ENCODE measurements around the gene JAZF1.

Gene JAZF1

GRCh38 chr7:28180364-28181147 lies at the start of gene JAZF1:
JAZF1 (minus strand) TSS chr7:28180795.
- DNase-seq (ENCODE audit: low read depth in 1 of 2, low spot score in 1 of 2), result peak; percentile 35 to 61
- in situ Hi-C loops (cut with HindIII; ENCODE audit: low pct_unique_long_range_greater_than_20kb, low sequenced_read_pairs), result no loop called here
- TF ChIP-seq JUND (IDR thresholded peaks at IDR 0.05; ENCODE audit: low read depth), result no peak

- no peak for DNase-seq (ENCODE audit: low read depth in 1 of 2, low spot score in 1 of 2)
- TF ChIP-seq JUND (IDR thresholded peaks at IDR 0.05; ENCODE audit: low read depth), result no peak
- in situ Hi-C loops (cut with HindIII; ENCODE audit: low pct_unique_long_range_greater_than_20kb, low sequenced_read_pairs), result no loop called here
Measured at GRCh38 chr7:28230261-28230660, 49.7 kb upstream of the JAZF1 start.

- no peak for TF ChIP-seq JUND (IDR thresholded peaks at IDR 0.05; ENCODE audit: low read depth)
- in situ Hi-C loops (cut with HindIII; ENCODE audit: low pct_unique_long_range_greater_than_20kb, low sequenced_read_pairs), result no loop called here
- no peak for DNase-seq (ENCODE audit: low read depth in 1 of 2, low spot score in 1 of 2)
Measured at GRCh38 chr7:28228396-28228795, 47.8 kb upstream of the JAZF1 start.

- in situ Hi-C loops (cut with HindIII; ENCODE audit: low pct_unique_long_range_greater_than_20kb, low sequenced_read_pairs), result no loop called here
- no peak for DNase-seq (ENCODE audit: low read depth in 1 of 2, low spot score in 1 of 2)
- no peak for TF ChIP-seq JUND (IDR thresholded peaks at IDR 0.05; ENCODE audit: low read depth)
Measured at GRCh38 chr7:28226003-28226402, 45.4 kb upstream of the JAZF1 start.

GRCh38 chr7:28225576-28225975 lies 45.0 kb upstream of the JAZF1 start:
- in situ Hi-C loops (cut with HindIII; ENCODE audit: low pct_unique_long_range_greater_than_20kb, low sequenced_read_pairs), result no loop called here
- no peak for DNase-seq (ENCODE audit: low read depth in 1 of 2, low spot score in 1 of 2)
- TF ChIP-seq JUND (IDR thresholded peaks at IDR 0.05; ENCODE audit: low read depth), result no peak

- no peak for DNase-seq (ENCODE audit: low read depth in 1 of 2, low spot score in 1 of 2)
- no peak for TF ChIP-seq JUND (IDR thresholded peaks at IDR 0.05; ENCODE audit: low read depth)
- in situ Hi-C loops (cut with HindIII; ENCODE audit: low pct_unique_long_range_greater_than_20kb, low sequenced_read_pairs), result no loop called here
Measured at GRCh38 chr7:28224675-28225074, 44.1 kb upstream of the JAZF1 start.

- no peak for TF ChIP-seq JUND (IDR thresholded peaks at IDR 0.05; ENCODE audit: low read depth)
- DNase-seq (ENCODE audit: low read depth in 1 of 2, low spot score in 1 of 2), result no peak
- in situ Hi-C loops (cut with HindIII; ENCODE audit: low pct_unique_long_range_greater_than_20kb, low sequenced_read_pairs), result no loop called here
Measured at GRCh38 chr7:28224172-28224571, 43.6 kb upstream of the JAZF1 start.

- TF ChIP-seq JUND (IDR thresholded peaks at IDR 0.05; ENCODE audit: low read depth), result no peak
- in situ Hi-C loops (cut with HindIII; ENCODE audit: low pct_unique_long_range_greater_than_20kb, low sequenced_read_pairs), result no loop called here
Measured at GRCh38 chr7:28222636-28223035, 42.0 kb upstream of the JAZF1 start.

GRCh38 chr7:28219793-28220192 lies 39.2 kb upstream of the JAZF1 start:
- in situ Hi-C loops (cut with HindIII; ENCODE audit: low pct_unique_long_range_greater_than_20kb, low sequenced_read_pairs), result no loop called here
- no peak for TF ChIP-seq JUND (IDR thresholded peaks at IDR 0.05; ENCODE audit: low read depth)
- DNase-seq (ENCODE audit: low read depth in 1 of 2, low spot score in 1 of 2), result no peak

More at GRCh38 chr7:28222636-28223035, 42.0 kb upstream of the JAZF1 start:
- DNase-seq (ENCODE audit: low read depth in 1 of 2, low spot score in 1 of 2), result no peak

- in situ Hi-C loops (cut with HindIII; ENCODE audit: low pct_unique_long_range_greater_than_20kb, low sequenced_read_pairs), result no loop called here
- no peak for TF ChIP-seq JUND (IDR thresholded peaks at IDR 0.05; ENCODE audit: low read depth)
- DNase-seq (ENCODE audit: low read depth in 1 of 2, low spot score in 1 of 2), result no peak
Measured at GRCh38 chr7:28217143-28217542, 36.5 kb upstream of the JAZF1 start.

- no peak for TF ChIP-seq JUND (IDR thresholded peaks at IDR 0.05; ENCODE audit: low read depth)
- no peak for DNase-seq (ENCODE audit: low read depth in 1 of 2, low spot score in 1 of 2)
- in situ Hi-C loops (cut with HindIII; ENCODE audit: low pct_unique_long_range_greater_than_20kb, low sequenced_read_pairs), result no loop called here
Measured at GRCh38 chr7:28211006-28211405, 30.4 kb upstream of the JAZF1 start.

GRCh38 chr7:28208506-28208905 lies 27.9 kb upstream of the JAZF1 start:
- in situ Hi-C loops (cut with HindIII; ENCODE audit: low pct_unique_long_range_greater_than_20kb, low sequenced_read_pairs), result no loop called here
- DNase-seq (ENCODE audit: low read depth in 1 of 2, low spot score in 1 of 2), result no peak
- no peak for TF ChIP-seq JUND (IDR thresholded peaks at IDR 0.05; ENCODE audit: low read depth)

- TF ChIP-seq JUND (IDR thresholded peaks at IDR 0.05; ENCODE audit: low read depth), result no peak
- no peak for DNase-seq (ENCODE audit: low read depth in 1 of 2, low spot score in 1 of 2)
Measured at GRCh38 chr7:28207486-28208158, 27.0 kb upstream of the JAZF1 start.

More at GRCh38 chr7:28207486-28208158, 27.0 kb upstream of the JAZF1 start:
- in situ Hi-C loops (cut with HindIII; ENCODE audit: low pct_unique_long_range_greater_than_20kb, low sequenced_read_pairs), result no loop called here
